ENCODE results near the gene LGR5. TPM values are rescaled to one million over a fixed set of nuclear protein-coding genes. Genes with fewer than 3 reads are reported as not detected.

LGR5 gene
- total and polyA plus RNA-seq, 2 donors (not counting 3 experiments of a cell fraction or from before 2014, with no cell fraction given) = not detected

DNA sequence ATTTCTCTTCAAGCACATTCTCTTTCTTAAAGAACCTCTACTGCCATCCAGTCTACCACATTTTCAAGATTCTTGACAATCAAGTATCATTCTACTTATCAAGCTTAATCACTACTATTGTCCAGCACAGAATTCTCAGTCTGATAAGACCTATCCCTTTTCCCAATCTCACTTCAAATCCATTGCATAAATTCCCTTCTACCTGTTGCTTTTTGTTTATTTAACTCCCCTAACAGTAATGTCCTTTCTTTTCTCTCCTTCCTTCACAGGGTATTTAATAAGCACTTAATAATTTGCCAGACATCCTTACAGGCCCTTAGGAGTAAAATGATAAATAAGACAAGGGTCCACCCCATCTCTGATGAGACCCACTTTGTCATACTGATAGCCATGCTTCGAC, 182.3 kb downstream of the LGR5 start:
- H3K4me1 ChIP-seq (ENCODE audit: control insufficient read depth, extremely low read depth, insufficient read depth, low read length) = peaks cover 11% of the 10 kb centered on the region
- H3K4me2 ChIP-seq (ENCODE audit: insufficient read depth, low read length) = no peak overlapping the region
- FAIRE-seq (no peak), DNase-seq (ENCODE audit: low read depth, low spot score) (no peak)
- H3K36me3 ChIP-seq (ENCODE audit: control insufficient read depth in 2 of 2, extremely low read depth in 1 of 2, insufficient read depth in 2 of 2, low read length in 2 of 2) = peaks cover 17 to 49% of the 10 kb centered on the region in 2 experiments
- no peak overlapping the region for H3K4me3 ChIP-seq (replicated peaks in 1 of 3; ENCODE audit: insufficient read depth in 1 of 3, low read depth in 1 of 3, low read length in 3 of 3)
- no peak overlapping the region for H2AFZ ChIP-seq (ENCODE audit: low read depth, low read length)
- intact Hi-C loops (cut with micrococcal nuclease) = no loop called here
- CTCF ChIA-PET = interaction anchor here (1.2 kb wide), 1 partner anchor 13 kb away, joined by 3 read pairs; no protein-coding TSS in a partner anchor
- no peak overlapping the region for H3K9ac ChIP-seq (replicated peaks; ENCODE audit: extremely low read depth, insufficient read depth, low read length)
- H3K9me3 ChIP-seq (replicated peaks; ENCODE audit: control insufficient read depth, insufficient read depth, low read length) = no peaks in the 10 kb centered on the region
- peaks cover 12% of the 10 kb centered on the region for H3K79me2 ChIP-seq (ENCODE audit: control insufficient read depth, insufficient read depth, low read length)
- H3K27ac ChIP-seq (ENCODE audit: insufficient read depth, low read depth, low read length) = no peak overlapping the region
- TF ChIP-seq FOS (IDR thresholded peaks at IDR 0.05; ENCODE audit: borderline replicate concordance, insufficient read depth, low read length) (no peak), EZH2 (IDR thresholded peaks at IDR 0.05; ENCODE audit: borderline replicate concordance, low read depth, low read length, severe bottlenecking) (no peak), MYC (IDR thresholded peaks at IDR 0.05; ENCODE audit: low read depth, low read length) (no peak), GATA2 (IDR thresholded peaks at IDR 0.05; ENCODE audit: insufficient read depth, insufficient read length, low read depth, low read length) (no peak), JUN (IDR thresholded peaks at IDR 0.05; ENCODE audit: borderline replicate concordance, insufficient read depth, insufficient read length, low read depth) (no peak), POLR2AphosphoS5 (IDR thresholded peaks at IDR 0.05; ENCODE audit: insufficient read depth, low read depth, low read length) (no peak), POLR2A (IDR thresholded peaks at IDR 0.05; ENCODE audit: low read depth, low read length) (no peak)
- TF ChIP-seq, protein P1, sequence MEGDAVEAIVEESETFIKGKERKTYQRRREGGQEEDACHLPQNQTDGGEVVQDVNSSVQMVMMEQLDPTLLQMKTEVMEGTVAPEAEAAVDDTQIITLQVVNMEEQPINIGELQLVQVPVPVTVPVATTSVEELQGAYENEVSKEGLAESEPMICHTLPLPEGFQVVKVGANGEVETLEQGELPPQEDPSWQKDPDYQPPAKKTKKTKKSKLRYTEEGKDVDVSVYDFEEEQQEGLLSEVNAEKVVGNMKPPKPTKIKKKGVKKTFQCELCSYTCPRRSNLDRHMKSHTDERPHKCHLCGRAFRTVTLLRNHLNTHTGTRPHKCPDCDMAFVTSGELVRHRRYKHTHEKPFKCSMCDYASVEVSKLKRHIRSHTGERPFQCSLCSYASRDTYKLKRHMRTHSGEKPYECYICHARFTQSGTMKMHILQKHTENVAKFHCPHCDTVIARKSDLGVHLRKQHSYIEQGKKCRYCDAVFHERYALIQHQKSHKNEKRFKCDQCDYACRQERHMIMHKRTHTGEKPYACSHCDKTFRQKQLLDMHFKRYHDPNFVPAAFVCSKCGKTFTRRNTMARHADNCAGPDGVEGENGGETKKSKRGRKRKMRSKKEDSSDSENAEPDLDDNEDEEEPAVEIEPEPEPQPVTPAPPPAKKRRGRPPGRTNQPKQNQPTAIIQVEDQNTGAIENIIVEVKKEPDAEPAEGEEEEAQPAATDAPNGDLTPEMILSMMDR (IDR thresholded peaks at IDR 0.05; ENCODE audit: extremely low read depth in 1 of 2, insufficient read depth in 1 of 2, low read depth in 1 of 2, low read length in 2 of 2) = no peak
- TF ChIP-seq, protein P2, sequence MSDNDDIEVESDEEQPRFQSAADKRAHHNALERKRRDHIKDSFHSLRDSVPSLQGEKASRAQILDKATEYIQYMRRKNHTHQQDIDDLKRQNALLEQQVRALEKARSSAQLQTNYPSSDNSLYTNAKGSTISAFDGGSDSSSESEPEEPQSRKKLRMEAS (IDR thresholded peaks at IDR 0.05; ENCODE audit: insufficient read depth, insufficient read length) = no peak
- dilution Hi-C loops (cut with MboI; ENCODE audit: extremely low pct_ligation_motif_present, low sequenced_read_pairs) = no loop called here
- POLR2A ChIA-PET = no interaction called here
- no peaks in the 10 kb centered on the region for H3K27me3 ChIP-seq (ENCODE audit: control insufficient read depth in 2 of 2, insufficient read depth in 2 of 2, low read length in 2 of 2)
- H4K20me1 ChIP-seq (replicated peaks; ENCODE audit: control insufficient read depth, extremely low read depth, insufficient read depth, low read length) = no peaks in the 10 kb centered on the region
- BruUV-seq (replicated peaks) = no TSS peak
- no peaks in the 10 kb centered on the region for H3K9me1 ChIP-seq (replicated peaks; ENCODE audit: control insufficient read depth, extremely low read depth, insufficient read depth, low read length)

Data from endothelial cell of umbilical vein (primary cell).